ENCODE data around the gene NCAPH2. TPM values are rescaled to one million over a fixed set of nuclear protein-coding genes. Genes with fewer than 3 reads are reported as not detected.

NCAPH2 gene
- total and polyA plus RNA-seq, 2 of the 13 experiments (the other 11 are each of a cell fraction or from before 2014, with no cell fraction given): 28.1 to 64.4 TPM

- TF ChIP-seq TFE3 (CRISPR knock-in tag; IDR thresholded peaks at IDR 0.05) (no peak), ZNF891 (CRISPR knock-in tag; IDR thresholded peaks at IDR 0.05) (no peak), MAFF (IDR thresholded peaks at IDR 0.05; ENCODE audit: low read depth, low read length) (no peak), PAXIP1 (CRISPR knock-in tag; conservative IDR thresholded peaks at IDR 0.05) (0 out of 2 replicates have a peak, but pooled peaks have one; percentile 20), NR1H2 (CRISPR knock-in tag; IDR thresholded peaks at IDR 0.05; ENCODE audit: borderline replicate concordance, low read depth) (no peak), ZNF687 (CRISPR knock-in tag; IDR thresholded peaks at IDR 0.05) (peak; percentile 55; the same call in 1 of the 2 replicates), ZSCAN30 (CRISPR knock-in tag; IDR thresholded peaks at IDR 0.05) (no peak), SMAD9 (CRISPR knock-in tag; IDR thresholded peaks at IDR 0.05) (no peak), GLMP (CRISPR knock-in tag; IDR thresholded peaks at IDR 0.05; ENCODE audit: borderline replicate concordance) (no peak), MLLT10 (CRISPR knock-in tag; IDR thresholded peaks at IDR 0.05) (no peak), RBAK (CRISPR knock-in tag; IDR thresholded peaks at IDR 0.05) (no peak), PRDM15 (CRISPR knock-in tag; IDR thresholded peaks at IDR 0.05) (no peak), ZNF207 (IDR thresholded peaks at IDR 0.05; ENCODE audit: borderline replicate concordance) (no peak), ZNF317 (CRISPR knock-in tag; IDR thresholded peaks at IDR 0.05) (no peak), MAX (IDR thresholded peaks at IDR 0.05) (no peak)
These were observed 23.0 kb downstream of the NCAPH2 start (continued) for GRCh38 chr22:50530877-50531545.

Measured in HepG2 (cell line).